Muscle of leg (tissue), 11 donors: ENCODE data around the gene MAML2. TPM values are rescaled to one million over a fixed set of nuclear protein-coding genes. Genes with fewer than 3 reads are reported as not detected.

Experiments used
- DNase-seq: peaks from one replicate; pipeline ENCODE4 v3.0.0; 2013
- H3K27ac ChIP-seq: one replicate; pipeline ENCODE4 v1.5.1; 2013; ENCODE audit warnings: mild to moderate bottlenecking, low read length, control low read depth
- H3K27me3 ChIP-seq: one replicate; pipeline ENCODE4 v1.6.1; 2013; ENCODE audit warnings: low read length; ENCODE audit not compliant: control insufficient read depth, insufficient read depth
- H3K36me3 ChIP-seq: one replicate; pipeline ENCODE4 v1.6.1; 2013; ENCODE audit warnings: low read length; ENCODE audit not compliant: control insufficient read depth, insufficient read depth
- H3K4me1 ChIP-seq: one replicate; pipeline ENCODE4 v1.6.1; 2013; ENCODE audit warnings: low read length; ENCODE audit not compliant: control insufficient read depth, insufficient read depth
- H3K4me3 ChIP-seq: one replicate; pipeline ENCODE4 v1.5.1; 2013; ENCODE audit warnings: low read length, control low read depth
- H3K9me3 ChIP-seq: replicated peaks from 2 replicates; pipeline ENCODE4 v1.6.1; 2013; ENCODE audit warnings: low read depth, low read length; ENCODE audit not compliant: control insufficient read depth
- WGBS: methylation state at CpG from one replicate; pipeline ENCODE4 v1.1.5; 2013; ENCODE audit warnings: missing lambda C conversion rate; ENCODE audit not compliant: insufficient coverage; 5-methylcytosine and 5-hydroxymethylcytosine counted together
- polyA plus RNA-seq, 8 donors: library from polyadenylated mRNA; unstranded; fragments of 120-200 nt; gene quantifications; one replicate each; pipeline versions ENCODE4 v1.2.1 to v1.2.3, GENCODE V29; 2013; ENCODE audit warnings: inconsistent platforms in 1 of 8, low replicate concordance in 1 of 8; ENCODE audit not compliant: insufficient read length in 8 of 8, insufficient read depth in 1 of 8
- total RNA-seq: library from RNA; stranded (reverse); fragments of 120-200 nt; gene quantifications from one replicate; pipeline ENCODE4 v1.2.4, GENCODE V29; 2013

The MAML2 gene
- total and polyA plus RNA-seq, 9 donors: 4.0 to 7.8 (median 5.7) TPM

GRCh38 chr11:96373826-96374225 is 30.8 kb upstream of the MAML2 start:
- 100% methylated on average over 2 of the region's 4 CpGs for WGBS
- H3K36me3 ChIP-seq: peaks cover 3% of the 10 kb centered on the region
- no peaks in the 10 kb centered on the region for H3K27me3 ChIP-seq
- no peak overlapping the region for H3K27ac ChIP-seq
- no peaks in the 10 kb centered on the region for H3K9me3 ChIP-seq
- DNase-seq: no peak
- H3K4me3 ChIP-seq: no peak overlapping the region
- no peaks in the 10 kb centered on the region for H3K4me1 ChIP-seq

DNA sequence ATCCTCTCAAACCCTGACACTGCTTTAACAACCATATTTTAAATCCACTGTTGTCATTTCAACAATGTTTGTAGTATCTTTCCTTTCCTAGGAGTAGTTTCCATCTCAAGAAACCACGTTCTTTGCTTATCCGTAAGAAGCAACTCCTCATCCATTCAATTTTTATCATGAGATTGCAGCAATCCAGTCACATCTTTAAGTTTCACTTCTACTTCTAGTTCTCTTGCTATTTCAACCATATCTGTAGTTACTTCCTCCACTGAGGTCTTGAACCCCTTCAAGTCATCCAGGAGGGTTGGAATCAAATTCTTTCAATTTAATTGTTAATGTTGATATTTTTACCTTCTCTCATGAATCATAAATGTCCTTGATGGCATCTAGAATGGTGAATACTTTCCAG is 24.3 kb upstream of the MAML2 start:
- H3K4me1 ChIP-seq: no peaks in the 10 kb centered on the region
- H3K27ac ChIP-seq: no peak overlapping the region
- no peak overlapping the region for H3K4me3 ChIP-seq
- H3K36me3 ChIP-seq: peaks cover 7% of the 10 kb centered on the region
- DNase-seq: no peak
- 100% methylated on average over 2 of the region's 2 CpGs for WGBS
- H3K9me3 ChIP-seq: peaks cover 4% of the 10 kb centered on the region
- H3K27me3 ChIP-seq: no peaks in the 10 kb centered on the region

GRCh38 chr11:96366024-96366423 is 23.0 kb upstream of the MAML2 start:
- H3K36me3 ChIP-seq: peaks cover 7% of the 10 kb centered on the region
- no CpG with 5 or more reads among the region's 1 CpG for WGBS

DNA sequence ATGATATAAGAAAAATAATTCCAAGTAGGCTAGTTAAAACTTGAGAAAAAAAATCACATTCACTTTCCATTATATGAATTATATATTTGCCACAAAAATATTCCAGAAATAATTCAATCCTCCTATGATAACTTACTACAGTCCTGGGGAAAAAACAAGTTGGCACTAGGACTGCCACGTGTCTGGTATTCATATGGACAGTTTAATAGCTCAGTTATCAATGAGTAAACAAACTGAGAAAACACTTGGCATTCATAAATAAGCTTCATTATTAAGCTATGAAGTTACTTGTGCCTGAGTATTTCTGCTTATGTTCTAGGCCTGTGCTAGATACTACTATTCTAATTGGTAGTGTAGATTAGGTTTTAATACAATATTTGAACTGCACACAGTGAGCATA is 22.5 kb upstream of the MAML2 start:
- DNase-seq: no peak
- H3K9me3 ChIP-seq: peaks cover 4% of the 10 kb centered on the region
- H3K27me3 ChIP-seq: no peaks in the 10 kb centered on the region
- no peaks in the 10 kb centered on the region for H3K4me1 ChIP-seq
- no CpG with 5 or more reads among the region's 1 CpG for WGBS
- no peak overlapping the region for H3K4me3 ChIP-seq
- H3K36me3 ChIP-seq: peaks cover 7% of the 10 kb centered on the region
- no peak overlapping the region for H3K27ac ChIP-seq

More at GRCh38 chr11:96366024-96366423, 23.0 kb upstream of the MAML2 start:
- no peak overlapping the region for H3K27ac ChIP-seq
- H3K27me3 ChIP-seq: no peaks in the 10 kb centered on the region
- DNase-seq: no peak
- H3K4me3 ChIP-seq: no peak overlapping the region
- no peaks in the 10 kb centered on the region for H3K4me1 ChIP-seq
- H3K9me3 ChIP-seq: peaks cover 4% of the 10 kb centered on the region

- Histone ChIP-seq H3K36me3 (peaks cover 10% of the 10 kb centered on the region), H3K27ac (no peak overlapping the region), H3K4me3 (no peak overlapping the region), H3K4me1 (no peaks in the 10 kb centered on the region), H3K9me3 (no peaks in the 10 kb centered on the region), H3K27me3 (no peaks in the 10 kb centered on the region)
- WGBS: 100% methylated on average over 1 of the region's 2 CpGs
- DNase-seq: no peak
Measured at GRCh38 chr11:96361778-96362177, 18.8 kb upstream of the MAML2 start.

DNA sequence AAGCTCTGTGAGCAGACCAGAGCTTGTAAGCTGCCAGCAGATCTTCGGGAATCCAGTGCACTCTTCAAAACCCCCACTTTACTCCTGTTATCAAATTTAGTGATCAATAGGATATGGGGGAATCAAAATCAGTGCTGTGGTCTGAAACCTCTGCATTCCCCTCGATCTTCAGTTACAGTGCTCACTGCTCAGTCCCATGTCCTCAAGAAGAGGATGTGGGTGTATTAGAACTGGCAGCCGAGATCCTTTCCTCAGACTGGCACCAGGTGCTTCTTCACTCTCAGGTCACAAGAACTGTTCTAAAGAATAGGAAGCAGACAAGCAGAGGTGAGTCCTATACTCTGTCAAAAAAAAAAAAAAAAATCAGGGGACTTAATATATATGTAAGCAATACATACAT is 15.3 kb upstream of the MAML2 start:
- whole genome bisulfite sequencing: no CpG with 5 or more reads among the region's 3 CpGs
- peaks cover 11% of the 10 kb centered on the region for H3K36me3 ChIP-seq

DNA sequence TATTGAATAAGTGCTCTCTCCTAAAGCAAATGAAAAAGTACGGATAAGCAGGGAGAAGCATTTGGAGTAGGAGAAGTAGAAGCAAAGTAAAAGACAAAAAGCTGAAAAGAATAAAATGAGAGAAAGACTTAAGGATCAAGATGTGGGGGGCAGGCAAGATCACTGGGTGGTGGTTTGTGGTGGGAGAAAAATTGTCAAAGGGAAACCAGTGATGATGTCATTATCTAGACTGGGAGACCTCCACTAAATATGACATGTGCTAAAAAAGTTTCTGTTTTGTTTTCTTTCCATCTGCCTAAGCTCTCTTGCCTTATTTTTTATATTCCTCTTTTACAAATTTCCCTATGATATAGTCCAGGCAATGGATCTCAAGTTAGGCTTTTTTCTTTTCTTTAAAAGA is 14.8 kb upstream of the MAML2 start:
- WGBS: 80% methylated on average over 1 of the region's 1 CpG
- Histone ChIP-seq H3K36me3 (peaks cover 11% of the 10 kb centered on the region), H3K27me3 (no peaks in the 10 kb centered on the region), H3K27ac (no peak overlapping the region), H3K9me3 (no peaks in the 10 kb centered on the region), H3K4me3 (no peak overlapping the region), H3K4me1 (no peaks in the 10 kb centered on the region)
- DNase-seq: no peak

More for the DNA sequence above, 15.3 kb upstream of the MAML2 start:
- Histone ChIP-seq H3K4me1 (no peaks in the 10 kb centered on the region), H3K9me3 (no peaks in the 10 kb centered on the region), H3K27me3 (no peaks in the 10 kb centered on the region), H3K27ac (no peak overlapping the region), H3K4me3 (no peak overlapping the region)
- DNase-seq: no peak

DNA sequence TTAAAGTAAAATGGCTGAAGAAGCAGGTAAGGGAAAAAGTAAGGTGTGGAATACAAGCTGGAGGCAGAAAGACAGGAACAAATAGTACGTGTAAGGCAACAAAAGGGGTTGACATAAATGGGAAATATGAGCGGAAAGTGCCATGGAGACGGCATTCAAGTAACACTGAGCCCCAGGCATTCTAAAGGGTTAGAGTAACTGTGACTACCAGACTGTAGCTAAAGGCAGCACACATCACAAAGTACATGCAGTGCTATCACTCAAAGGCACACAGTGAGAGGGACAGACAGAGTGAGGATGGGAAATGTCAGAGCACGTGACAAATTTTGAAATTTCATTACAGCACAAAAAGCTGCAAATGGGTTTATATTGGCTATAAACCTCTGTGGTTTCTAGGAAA is 13.9 kb upstream of the MAML2 start:
- 78% methylated on average over 1 of the region's 4 CpGs for WGBS
- Histone ChIP-seq H3K4me3 (no peak overlapping the region), H3K4me1 (no peaks in the 10 kb centered on the region), H3K27me3 (no peaks in the 10 kb centered on the region), H3K27ac (no peak overlapping the region), H3K36me3 (peaks cover 9% of the 10 kb centered on the region), H3K9me3 (no peaks in the 10 kb centered on the region)
- no peak for DNase-seq

DNA sequence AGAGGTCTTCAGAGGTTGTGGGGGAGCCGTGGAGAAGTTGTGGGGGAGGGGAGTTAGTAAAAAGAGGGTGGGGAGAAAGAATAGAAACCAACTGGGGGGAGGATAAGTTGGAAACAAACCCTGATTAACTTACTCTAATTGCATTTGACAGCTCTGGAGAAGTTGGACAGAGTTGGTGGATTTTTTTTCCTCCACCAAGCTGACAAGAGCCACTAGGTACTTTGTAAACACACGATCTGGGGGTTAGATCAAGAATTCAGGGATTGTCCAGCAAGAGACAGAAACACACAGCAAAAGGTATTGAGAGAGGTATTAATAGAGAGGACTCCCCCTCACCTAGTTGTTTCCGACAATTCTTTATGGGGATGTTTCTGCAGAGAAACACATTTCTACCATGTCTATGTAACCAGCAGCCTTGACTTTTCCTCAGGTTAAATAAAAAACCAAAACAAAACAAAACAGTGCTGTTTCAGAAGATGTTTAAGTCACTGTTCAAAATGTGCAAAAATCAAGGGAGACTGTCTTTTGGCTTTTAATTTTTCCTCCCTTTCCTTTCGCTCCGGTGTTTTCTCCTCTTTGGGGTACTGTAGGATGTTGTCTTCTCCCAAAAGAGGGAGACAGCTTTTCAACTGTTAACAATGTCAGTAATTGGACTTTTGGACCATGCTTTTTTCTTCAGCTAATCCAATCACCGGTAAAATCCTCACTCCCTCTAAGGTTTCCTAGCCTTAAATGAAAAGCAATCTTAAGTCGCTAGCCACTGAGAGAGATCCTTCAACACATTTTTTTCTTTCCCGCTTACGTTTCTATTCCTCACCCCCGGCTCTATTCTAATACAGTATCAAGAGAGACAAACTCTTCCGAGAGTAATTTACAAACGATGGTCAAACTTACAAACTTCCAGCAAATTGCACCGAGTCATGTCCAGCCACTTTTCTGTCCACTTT is 708 bp downstream of the MAML2 start:
- Histone ChIP-seq H3K9me3 (no peaks in the 10 kb centered on the region), H3K4me1 (peaks cover 31% of the 10 kb centered on the region)

GRCh38 chr11:96341211-96342013 is 1.6 kb downstream of the MAML2 start:
- DNase-seq: peak; percentile 67
- H3K27ac ChIP-seq: peak overlapping the region; percentile 77
- peak overlapping the region; percentile 68 for H3K4me3 ChIP-seq
- WGBS: 67% methylated on average over 9 of the region's 26 CpGs
- peaks cover 2% of the 10 kb centered on the region for H3K36me3 ChIP-seq
- H3K9me3 ChIP-seq: no peaks in the 10 kb centered on the region
- no peaks in the 10 kb centered on the region for H3K27me3 ChIP-seq
- peaks cover 31% of the 10 kb centered on the region for H3K4me1 ChIP-seq

More for the DNA sequence above, 708 bp downstream of the MAML2 start:
- Histone ChIP-seq H3K4me3 (peak overlapping the region; percentile 68), H3K36me3 (peaks cover 2% of the 10 kb centered on the region), H3K27ac (peak overlapping the region; percentile 87), H3K27me3 (no peaks in the 10 kb centered on the region)
- no peak for DNase-seq
- 0% methylated on average over 7 of the region's 13 CpGs for WGBS
